Epithelial cell of alveolus of lung (primary cell): ENCODE measurements around the gene PAX3. TPM values are rescaled to one million over a fixed set of nuclear protein-coding genes. Genes with fewer than 3 reads are reported as not detected.

ENCODE experiments used
- total RNA-seq: library from RNA; depleted of rRNA; stranded (reverse); fragments of >200 nt; gene quantifications from 2 replicates; pipeline ENCODE4 v1.2.1, GENCODE V29; 2015

Gene PAX3
- not detected in 2 replicates for total RNA-seq

GRCh38 chr2:222298311-222299150 is at the start of gene PAX3:
TSS of gene PAX3 (minus strand) at chr2:222298998. CDS start at chr2:222298615, 383 bp downstream.

Other genes starting within 250 kb of the PAX3 start
- gene SGPP2, start 125.5 kb upstream of the PAX3 start, total RNA-seq: 0.13 and 0.48 TPM in 2 replicates